Stimulated activated CD4-positive, alpha-beta T cell treated with anti-CD3 and anti-CD28 coated beads, TNF-alpha, amount 100 ng/mL, for 4 hours (primary cell): Measurements from ENCODE around the gene DNAH11.
"Not testable (repeated sequence)": the region's sequence is repeated elsewhere in the genome, so short reads cannot be mapped to it uniquely, and the experiment has no call there.

Experiments used
- DNase-seq, 3 experiments: peaks; one replicate each; pipeline ENCODE4 v3.0.0-alpha.2; 2020; ENCODE audit warnings: low read depth in 3 of 3

DNAH11 gene

GRCh38 chr7:21707566-21707965 is 164.7 kb downstream of the DNAH11 start:
- no peak for DNase-seq

- DNase-seq, result no peak
Measured at GRCh38 chr7:21708096-21708495, 165.3 kb downstream of the DNAH11 start.

- no peak for DNase-seq
Measured at GRCh38 chr7:21717323-21717722, 174.5 kb downstream of the DNAH11 start.

GRCh38 chr7:21718391-21718790 is 175.6 kb downstream of the DNAH11 start:
- DNase-seq, result no peak

- no peak for DNase-seq
Measured at GRCh38 chr7:21719846-21720245, 177.0 kb downstream of the DNAH11 start.

- DNase-seq, result no peak
Measured at GRCh38 chr7:21722371-21722770, 179.5 kb downstream of the DNAH11 start.

- DNase-seq, result no peak
Measured at GRCh38 chr7:21724562-21724961, 181.7 kb downstream of the DNAH11 start.

- DNase-seq, result no peak
Measured at GRCh38 chr7:21730399-21730798, 187.6 kb downstream of the DNAH11 start.

- DNase-seq, result no peak
Measured at GRCh38 chr7:21731977-21732376, 189.1 kb downstream of the DNAH11 start.

- DNase-seq, result not testable (repeated sequence)
Measured at GRCh38 chr7:21732956-21733355, 190.1 kb downstream of the DNAH11 start.

GRCh38 chr7:21733837-21734236 is 191.0 kb downstream of the DNAH11 start:
- DNase-seq, result no peak

GRCh38 chr7:21743493-21743892 is 200.7 kb downstream of the DNAH11 start:
- no peak for DNase-seq

- no peak for DNase-seq
Measured at GRCh38 chr7:21746949-21747348, 204.1 kb downstream of the DNAH11 start.

- DNase-seq, result no peak
Measured at GRCh38 chr7:21747806-21748205, 205.0 kb downstream of the DNAH11 start.

GRCh38 chr7:21749378-21749777 is 206.5 kb downstream of the DNAH11 start:
- DNase-seq, result no peak

GRCh38 chr7:21753071-21753470 is 210.2 kb downstream of the DNAH11 start:
- no peak for DNase-seq

- no peak for DNase-seq
Measured at GRCh38 chr7:21754963-21755362, 212.1 kb downstream of the DNAH11 start.

- DNase-seq, result no peak
Measured at GRCh38 chr7:21757537-21758282, 214.9 kb downstream of the DNAH11 start.

GRCh38 chr7:21758286-21758685 is 215.4 kb downstream of the DNAH11 start:
- no peak for DNase-seq

GRCh38 chr7:21762469-21762868 is 219.6 kb downstream of the DNAH11 start:
- DNase-seq, result no peak

GRCh38 chr7:21763818-21764217 is 221.0 kb downstream of the DNAH11 start:
- no peak for DNase-seq

- DNase-seq, result no peak
Measured at GRCh38 chr7:21766218-21766617, 223.4 kb downstream of the DNAH11 start.

GRCh38 chr7:21767300-21767900 is 224.6 kb downstream of the DNAH11 start:
- no peak for DNase-seq

- no peak for DNase-seq
Measured at GRCh38 chr7:21768279-21768678, 225.4 kb downstream of the DNAH11 start.
